GM23338 (cell line): ENCODE results near the gene ZNF280D. TPM values are rescaled to one million over a fixed set of nuclear protein-coding genes. Genes with fewer than 3 reads are reported as not detected.

Experiments
- ATAC-seq: fragments of 200-7000 bp; cut with Tn5 transposase; 3 replicates; pipeline ENCODE4 v1.9.1; 2020
- DNase-seq: peaks from one replicate; pipeline ENCODE4 v3.0.0-alpha.2; 2015; ENCODE audit warnings: low spot score
- H2AFZ ChIP-seq: fragments of 200-600 bp; sonication (generic); 2 replicates; pipeline ENCODE4 v1.8.0; 2016; ENCODE audit warnings: antibody characterized with exemption, mild to moderate bottlenecking, moderate library complexity
- H3F3A ChIP-seq: fragments of 200-600 bp; sonication (generic); replicated peaks from 2 replicates; pipeline ENCODE4 v1.8.0; 2017; ENCODE audit warnings: antibody characterized with exemption, mixed run types, low read depth
- H3K27ac ChIP-seq: fragments of 200-600 bp; sonication (generic); 2 replicates; pipeline ENCODE4 v1.6.1; 2016; ENCODE audit warnings: low read depth
- H3K27me3 ChIP-seq: fragments of 200-600 bp; sonication (generic); 2 replicates; pipeline ENCODE4 v1.8.0; 2016; ENCODE audit warnings: mild to moderate bottlenecking, mixed run types, moderate library complexity; ENCODE audit not compliant: insufficient read depth
- H3K36me3 ChIP-seq: fragments of 200-600 bp; sonication (generic); 2 replicates; pipeline ENCODE4 v1.8.0; 2016; ENCODE audit warnings: mild to moderate bottlenecking; ENCODE audit not compliant: insufficient read depth
- H3K4me1 ChIP-seq: fragments of 200-600 bp; sonication (generic); 2 replicates; pipeline ENCODE4 v1.8.0; 2016; ENCODE audit warnings: mild to moderate bottlenecking, moderate library complexity; ENCODE audit not compliant: insufficient read depth
- H3K4me2 ChIP-seq: fragments of 200-600 bp; sonication (generic); 2 replicates; pipeline ENCODE4 v1.7.1; 2017; ENCODE audit warnings: mixed run types
- H3K4me3 ChIP-seq: fragments of 200-600 bp; sonication (generic); 2 replicates; pipeline ENCODE4 v1.6.1; 2016; ENCODE audit warnings: mixed run types
- H3K79me2 ChIP-seq: fragments of 200-600 bp; sonication (generic); replicated peaks from 2 replicates; pipeline ENCODE4 v1.8.0; 2017; ENCODE audit warnings: mild to moderate bottlenecking; ENCODE audit not compliant: insufficient read depth
- H3K9me2 ChIP-seq: fragments of 200-600 bp; sonication (generic); 2 replicates; pipeline ENCODE4 v1.8.0; 2017; ENCODE audit not compliant: insufficient read depth
- H4K20me1 ChIP-seq: fragments of 200-600 bp; sonication (generic); replicated peaks from 2 replicates; pipeline ENCODE4 v1.8.0; 2017; ENCODE audit warnings: mild to moderate bottlenecking; ENCODE audit not compliant: insufficient read depth
- H3K27ac Mint-ChIP-seq: 2 replicates; pipeline ENCODE4 v1.8.0; 2020; ENCODE audit warnings: inconsistent platforms, mild to moderate bottlenecking, moderate library complexity, mixed read lengths
- H3K27me3 Mint-ChIP-seq: 3 replicates; pipeline ENCODE4 v1.8.0; 2022; ENCODE audit warnings: low read depth, mild to moderate bottlenecking, moderate library complexity, mixed read lengths, inconsistent platforms; ENCODE audit not compliant: insufficient read depth, poor library complexity
- H3K36me3 Mint-ChIP-seq: 3 replicates; pipeline ENCODE4 v1.8.0; 2021; ENCODE audit warnings: low read depth, mild to moderate bottlenecking, inconsistent platforms, moderate library complexity, mixed read lengths
- H3K4me1 Mint-ChIP-seq: 3 replicates; pipeline ENCODE4 v1.8.0; 2020; ENCODE audit warnings: mild to moderate bottlenecking, inconsistent platforms, mixed read lengths
- H3K4me3 Mint-ChIP-seq: 3 replicates; pipeline ENCODE4 v1.8.0; 2021; ENCODE audit warnings: moderate library complexity, mild to moderate bottlenecking, inconsistent platforms, mixed read lengths
- H3K9me3 Mint-ChIP-seq: 3 replicates; pipeline ENCODE4 v1.8.0; 2020; ENCODE audit warnings: moderate library complexity, mild to moderate bottlenecking, inconsistent platforms, mixed read lengths
- CREB1 ChIP-seq: fragments of 250-450 bp; sonication (Bioruptor Pico); IDR thresholded peaks from 2 replicates; pipeline ENCODE4 v1.5.0; 2020; ENCODE audit warnings: low read depth, mild to moderate bottlenecking, moderate library complexity
- EZH2 ChIP-seq: fragments of 200-600 bp; sonication (generic); IDR thresholded peaks from one replicate; pipeline ENCODE4 v1.8.0; 2017; ENCODE audit warnings: antibody characterized with exemption, mild to moderate bottlenecking, low read depth; ENCODE audit not compliant: unreplicated experiment
- JUNB ChIP-seq: IDR thresholded peaks from one replicate; pipeline ENCODE4 v1.6.1; 2016; ENCODE audit warnings: antibody characterized with exemption; ENCODE audit not compliant: unreplicated experiment
- NANOG ChIP-seq: IDR thresholded peaks from 2 replicates; pipeline ENCODE4 v1.6.1; 2016; ENCODE audit warnings: antibody characterized with exemption, borderline replicate concordance
- POLR2AphosphoS5 ChIP-seq: IDR thresholded peaks from 2 replicates; pipeline ENCODE4 v1.6.1; 2016; ENCODE audit warnings: antibody characterized with exemption, low read depth
- STAT1 ChIP-seq: IDR thresholded peaks from one replicate; pipeline ENCODE4 v1.6.1; 2016; ENCODE audit warnings: antibody characterized with exemption; ENCODE audit not compliant: unreplicated experiment
- ZNF114 ChIP-seq: fragments of 250-450 bp; sonication (Bioruptor Pico); IDR thresholded peaks from 2 replicates; pipeline ENCODE4 v1.5.0; 2020; ENCODE audit warnings: mild to moderate bottlenecking, moderate library complexity
- polyA plus RNA-seq: library from polyadenylated mRNA; unstranded; fragments of >200 nt; fragmentation: Nextera tagmentation; extraction: Ambion mirVana; gene quantifications from 2 replicates; pipeline ENCODE4 v1.2.1, GENCODE V29; 2016
- total RNA-seq: library from RNA; depleted of rRNA; stranded (reverse); fragments of >200 nt; shearing (Covaris generic); gene quantifications from 2 replicates; pipeline ENCODE4 v1.2.3, GENCODE V29; 2014
- TF ChIP-seq, protein P1 (sequence below): IDR thresholded peaks from one replicate; pipeline ENCODE4 v1.6.1; 2018; ENCODE audit warnings: antibody characterized with exemption; ENCODE audit not compliant: unreplicated experiment
- TF ChIP-seq, protein P2 (sequence below), 2 experiments: fragments of 200-600 bp in 1 of 2; sonication (generic) in 1 of 2; conservative IDR thresholded peaks; 2 replicates each; pipeline versions ENCODE4 v1.5.1 to v1.6.1; 2016 to 2017; ENCODE audit warnings: antibody characterized with exemption in 2 of 2, low read depth in 2 of 2, mild to moderate bottlenecking in 2 of 2, moderate library complexity in 1 of 2
- TF ChIP-seq, protein P3 (sequence below): fragments of 250-450 bp; sonication (Bioruptor Pico); IDR thresholded peaks from 2 replicates; pipeline ENCODE4 v1.5.0; 2020; ENCODE audit warnings: mild to moderate bottlenecking, moderate library complexity
- TF ChIP-seq, protein P4 (sequence below): IDR thresholded peaks from 2 replicates; pipeline ENCODE4 v1.6.1; 2016; ENCODE audit warnings: antibody characterized with exemption

ZNF280D gene
- total and polyA plus RNA-seq, 2 experiments from 2014 or later = 23.3 to 32.5 TPM

DNA sequence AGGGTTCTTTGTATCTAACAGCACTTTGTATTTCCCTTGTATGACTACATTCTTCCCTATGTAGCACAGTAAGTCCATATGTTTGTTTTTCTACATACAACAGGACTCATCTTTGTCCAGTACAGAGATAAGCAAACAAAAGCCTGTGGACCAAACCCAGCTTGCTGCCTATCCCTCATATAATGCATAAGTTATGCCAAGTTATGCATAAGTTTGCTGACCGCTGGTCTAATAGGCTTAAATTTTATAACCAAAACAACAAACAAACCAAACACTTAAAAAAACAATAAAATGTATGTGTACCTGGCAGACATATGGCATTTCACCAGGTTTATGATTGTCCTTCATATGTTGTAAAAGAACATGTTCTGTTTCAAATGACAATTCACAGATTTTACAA, 56.0 kb downstream of the ZNF280D start (continued):
- TF ChIP-seq, protein P1, sequence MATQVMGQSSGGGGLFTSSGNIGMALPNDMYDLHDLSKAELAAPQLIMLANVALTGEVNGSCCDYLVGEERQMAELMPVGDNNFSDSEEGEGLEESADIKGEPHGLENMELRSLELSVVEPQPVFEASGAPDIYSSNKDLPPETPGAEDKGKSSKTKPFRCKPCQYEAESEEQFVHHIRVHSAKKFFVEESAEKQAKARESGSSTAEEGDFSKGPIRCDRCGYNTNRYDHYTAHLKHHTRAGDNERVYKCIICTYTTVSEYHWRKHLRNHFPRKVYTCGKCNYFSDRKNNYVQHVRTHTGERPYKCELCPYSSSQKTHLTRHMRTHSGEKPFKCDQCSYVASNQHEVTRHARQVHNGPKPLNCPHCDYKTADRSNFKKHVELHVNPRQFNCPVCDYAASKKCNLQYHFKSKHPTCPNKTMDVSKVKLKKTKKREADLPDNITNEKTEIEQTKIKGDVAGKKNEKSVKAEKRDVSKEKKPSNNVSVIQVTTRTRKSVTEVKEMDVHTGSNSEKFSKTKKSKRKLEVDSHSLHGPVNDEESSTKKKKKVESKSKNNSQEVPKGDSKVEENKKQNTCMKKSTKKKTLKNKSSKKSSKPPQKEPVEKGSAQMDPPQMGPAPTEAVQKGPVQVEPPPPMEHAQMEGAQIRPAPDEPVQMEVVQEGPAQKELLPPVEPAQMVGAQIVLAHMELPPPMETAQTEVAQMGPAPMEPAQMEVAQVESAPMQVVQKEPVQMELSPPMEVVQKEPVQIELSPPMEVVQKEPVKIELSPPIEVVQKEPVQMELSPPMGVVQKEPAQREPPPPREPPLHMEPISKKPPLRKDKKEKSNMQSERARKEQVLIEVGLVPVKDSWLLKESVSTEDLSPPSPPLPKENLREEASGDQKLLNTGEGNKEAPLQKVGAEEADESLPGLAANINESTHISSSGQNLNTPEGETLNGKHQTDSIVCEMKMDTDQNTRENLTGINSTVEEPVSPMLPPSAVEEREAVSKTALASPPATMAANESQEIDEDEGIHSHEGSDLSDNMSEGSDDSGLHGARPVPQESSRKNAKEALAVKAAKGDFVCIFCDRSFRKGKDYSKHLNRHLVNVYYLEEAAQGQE = no peak
- TF ChIP-seq, protein P2, sequence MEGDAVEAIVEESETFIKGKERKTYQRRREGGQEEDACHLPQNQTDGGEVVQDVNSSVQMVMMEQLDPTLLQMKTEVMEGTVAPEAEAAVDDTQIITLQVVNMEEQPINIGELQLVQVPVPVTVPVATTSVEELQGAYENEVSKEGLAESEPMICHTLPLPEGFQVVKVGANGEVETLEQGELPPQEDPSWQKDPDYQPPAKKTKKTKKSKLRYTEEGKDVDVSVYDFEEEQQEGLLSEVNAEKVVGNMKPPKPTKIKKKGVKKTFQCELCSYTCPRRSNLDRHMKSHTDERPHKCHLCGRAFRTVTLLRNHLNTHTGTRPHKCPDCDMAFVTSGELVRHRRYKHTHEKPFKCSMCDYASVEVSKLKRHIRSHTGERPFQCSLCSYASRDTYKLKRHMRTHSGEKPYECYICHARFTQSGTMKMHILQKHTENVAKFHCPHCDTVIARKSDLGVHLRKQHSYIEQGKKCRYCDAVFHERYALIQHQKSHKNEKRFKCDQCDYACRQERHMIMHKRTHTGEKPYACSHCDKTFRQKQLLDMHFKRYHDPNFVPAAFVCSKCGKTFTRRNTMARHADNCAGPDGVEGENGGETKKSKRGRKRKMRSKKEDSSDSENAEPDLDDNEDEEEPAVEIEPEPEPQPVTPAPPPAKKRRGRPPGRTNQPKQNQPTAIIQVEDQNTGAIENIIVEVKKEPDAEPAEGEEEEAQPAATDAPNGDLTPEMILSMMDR (conservative IDR thresholded peaks at IDR 0.05; ENCODE audit: low read depth in 2 of 2) = no peak

GRCh38 chr15:56675930-56676329, 57.4 kb downstream of the ZNF280D start:
- Histone ChIP-seq H2AFZ (no peak overlapping the region), H3K4me1 (no peaks in the 10 kb centered on the region), H3K36me3 (no peaks in the 10 kb centered on the region), H3F3A (no peaks in the 10 kb centered on the region), H3K27ac (no peak overlapping the region), H3K79me2 (no peaks in the 10 kb centered on the region), H3K4me3 (no peak overlapping the region), H3K4me2 (no peak overlapping the region), H3K9me2 (no peaks in the 10 kb centered on the region), H3K27me3 (no peaks in the 10 kb centered on the region), H4K20me1 (0 out of 2 replicates have a peak, but pooled peaks cover 4% of the 10 kb centered on the region)
- no peak overlapping the region for H3K27ac Mint-ChIP-seq
- H3K27me3 Mint-ChIP-seq = no peaks in the 10 kb centered on the region
- H3K36me3 Mint-ChIP-seq = no peaks in the 10 kb centered on the region
- ATAC-seq (no peak), DNase-seq (no peak)
- H3K9me3 Mint-ChIP-seq = no peaks in the 10 kb centered on the region
- H3K4me3 Mint-ChIP-seq = no peak overlapping the region
- H3K4me1 Mint-ChIP-seq = peaks cover 4% of the 10 kb centered on the region; the same call in 1 of the 3 replicates
- TF ChIP-seq NANOG = no peak
- TF ChIP-seq, protein P3, sequence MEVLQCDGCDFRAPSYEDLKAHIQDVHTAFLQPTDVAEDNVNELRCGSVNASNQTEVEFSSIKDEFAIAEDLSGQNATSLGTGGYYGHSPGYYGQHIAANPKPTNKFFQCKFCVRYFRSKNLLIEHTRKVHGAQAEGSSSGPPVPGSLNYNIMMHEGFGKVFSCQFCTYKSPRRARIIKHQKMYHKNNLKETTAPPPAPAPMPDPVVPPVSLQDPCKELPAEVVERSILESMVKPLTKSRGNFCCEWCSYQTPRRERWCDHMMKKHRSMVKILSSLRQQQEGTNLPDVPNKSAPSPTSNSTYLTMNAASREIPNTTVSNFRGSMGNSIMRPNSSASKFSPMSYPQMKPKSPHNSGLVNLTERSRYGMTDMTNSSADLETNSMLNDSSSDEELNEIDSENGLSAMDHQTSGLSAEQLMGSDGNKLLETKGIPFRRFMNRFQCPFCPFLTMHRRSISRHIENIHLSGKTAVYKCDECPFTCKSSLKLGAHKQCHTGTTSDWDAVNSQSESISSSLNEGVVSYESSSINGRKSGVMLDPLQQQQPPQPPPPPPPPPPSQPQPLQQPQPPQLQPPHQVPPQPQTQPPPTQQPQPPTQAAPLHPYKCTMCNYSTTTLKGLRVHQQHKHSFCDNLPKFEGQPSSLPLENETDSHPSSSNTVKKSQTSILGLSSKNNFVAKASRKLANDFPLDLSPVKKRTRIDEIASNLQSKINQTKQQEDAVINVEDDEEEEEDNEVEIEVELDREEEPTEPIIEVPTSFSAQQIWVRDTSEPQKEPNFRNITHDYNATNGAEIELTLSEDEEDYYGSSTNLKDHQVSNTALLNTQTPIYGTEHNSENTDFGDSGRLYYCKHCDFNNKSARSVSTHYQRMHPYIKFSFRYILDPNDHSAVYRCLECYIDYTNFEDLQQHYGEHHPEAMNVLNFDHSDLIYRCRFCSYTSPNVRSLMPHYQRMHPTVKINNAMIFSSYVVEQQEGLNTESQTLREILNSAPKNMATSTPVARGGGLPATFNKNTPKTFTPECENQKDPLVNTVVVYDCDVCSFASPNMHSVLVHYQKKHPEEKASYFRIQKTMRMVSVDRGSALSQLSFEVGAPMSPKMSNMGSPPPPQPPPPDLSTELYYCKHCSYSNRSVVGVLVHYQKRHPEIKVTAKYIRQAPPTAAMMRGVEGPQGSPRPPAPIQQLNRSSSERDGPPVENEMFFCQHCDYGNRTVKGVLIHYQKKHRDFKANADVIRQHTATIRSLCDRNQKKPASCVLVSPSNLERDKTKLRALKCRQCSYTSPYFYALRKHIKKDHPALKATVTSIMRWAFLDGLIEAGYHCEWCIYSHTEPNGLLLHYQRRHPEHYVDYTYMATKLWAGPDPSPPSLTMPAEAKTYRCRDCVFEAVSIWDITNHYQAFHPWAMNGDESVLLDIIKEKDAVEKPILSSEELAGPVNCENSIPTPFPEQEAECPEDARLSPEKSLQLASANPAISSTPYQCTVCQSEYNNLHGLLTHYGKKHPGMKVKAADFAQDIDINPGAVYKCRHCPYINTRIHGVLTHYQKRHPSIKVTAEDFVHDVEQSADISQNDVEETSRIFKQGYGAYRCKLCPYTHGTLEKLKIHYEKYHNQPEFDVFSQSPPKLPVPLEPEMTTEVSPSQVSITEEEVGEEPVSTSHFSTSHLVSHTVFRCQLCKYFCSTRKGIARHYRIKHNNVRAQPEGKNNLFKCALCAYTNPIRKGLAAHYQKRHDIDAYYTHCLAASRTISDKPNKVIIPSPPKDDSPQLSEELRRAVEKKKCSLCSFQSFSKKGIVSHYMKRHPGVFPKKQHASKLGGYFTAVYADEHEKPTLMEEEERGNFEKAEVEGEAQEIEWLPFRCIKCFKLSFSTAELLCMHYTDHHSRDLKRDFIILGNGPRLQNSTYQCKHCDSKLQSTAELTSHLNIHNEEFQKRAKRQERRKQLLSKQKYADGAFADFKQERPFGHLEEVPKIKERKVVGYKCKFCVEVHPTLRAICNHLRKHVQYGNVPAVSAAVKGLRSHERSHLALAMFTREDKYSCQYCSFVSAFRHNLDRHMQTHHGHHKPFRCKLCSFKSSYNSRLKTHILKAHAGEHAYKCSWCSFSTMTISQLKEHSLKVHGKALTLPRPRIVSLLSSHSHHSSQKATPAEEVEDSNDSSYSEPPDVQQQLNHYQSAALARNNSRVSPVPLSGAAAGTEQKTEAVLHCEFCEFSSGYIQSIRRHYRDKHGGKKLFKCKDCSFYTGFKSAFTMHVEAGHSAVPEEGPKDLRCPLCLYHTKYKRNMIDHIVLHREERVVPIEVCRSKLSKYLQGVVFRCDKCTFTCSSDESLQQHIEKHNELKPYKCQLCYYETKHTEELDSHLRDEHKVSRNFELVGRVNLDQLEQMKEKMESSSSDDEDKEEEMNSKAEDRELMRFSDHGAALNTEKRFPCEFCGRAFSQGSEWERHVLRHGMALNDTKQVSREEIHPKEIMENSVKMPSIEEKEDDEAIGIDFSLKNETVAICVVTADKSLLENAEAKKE (CRISPR knock-in tag) = no peak
- no peak for TF ChIP-seq CREB1 (CRISPR knock-in tag)
- no peak for TF ChIP-seq POLR2AphosphoS5
- no peak for TF ChIP-seq ZNF114 (CRISPR knock-in tag)
- no peak for TF ChIP-seq EZH2
- TF ChIP-seq, protein P4, sequence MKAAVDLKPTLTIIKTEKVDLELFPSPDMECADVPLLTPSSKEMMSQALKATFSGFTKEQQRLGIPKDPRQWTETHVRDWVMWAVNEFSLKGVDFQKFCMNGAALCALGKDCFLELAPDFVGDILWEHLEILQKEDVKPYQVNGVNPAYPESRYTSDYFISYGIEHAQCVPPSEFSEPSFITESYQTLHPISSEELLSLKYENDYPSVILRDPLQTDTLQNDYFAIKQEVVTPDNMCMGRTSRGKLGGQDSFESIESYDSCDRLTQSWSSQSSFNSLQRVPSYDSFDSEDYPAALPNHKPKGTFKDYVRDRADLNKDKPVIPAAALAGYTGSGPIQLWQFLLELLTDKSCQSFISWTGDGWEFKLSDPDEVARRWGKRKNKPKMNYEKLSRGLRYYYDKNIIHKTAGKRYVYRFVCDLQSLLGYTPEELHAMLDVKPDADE = no peak
- TF ChIP-seq STAT1 = no peak
- no peak for TF ChIP-seq JUNB
